Measurements from ENCODE around the gene PYCR2.

The PYCR2 gene

GRCh38 chr1:225928186-225929175 lies 4.4 kb upstream of the PYCR2 start:
- Histone ChIP-seq H3K4me2 (ENCODE audit: low read depth, low read length, poor library complexity, severe bottlenecking) (no peak overlapping the region), H3K27me3 (ENCODE audit: low read length) (no peaks in the 10 kb centered on the region), H4K20me1 (ENCODE audit: low read depth, low read length) (no peaks in the 10 kb centered on the region), H3K9ac (ENCODE audit: low read length) (no peak overlapping the region), H3K36me3 (ENCODE audit: low read length) (no peaks in the 10 kb centered on the region), H3F3A (ENCODE audit: insufficient read depth) (peaks cover 8% of the 10 kb centered on the region; the same call in 1 of the 2 replicates), H2AFZ (ENCODE audit: low read depth, low read length, severe bottlenecking) (no peak overlapping the region), H3K9me2 (replicated peaks; ENCODE audit: insufficient read depth, low read length) (no peaks in the 10 kb centered on the region), H3K27ac (ENCODE audit: low read depth, low read length) (no peak overlapping the region), H3K9me3 (ENCODE audit: insufficient read depth, low read length) (no peaks in the 10 kb centered on the region), H3K79me2 (ENCODE audit: insufficient read depth, low read length) (peaks cover 5% of the 10 kb centered on the region), H3K4me3 (ENCODE audit: insufficient read depth, low read length, poor library complexity, severe bottlenecking) (no peak overlapping the region)
- TF ChIP-seq CTCF (IDR thresholded peaks at IDR 0.05; ENCODE audit: insufficient read depth, low read length, poor library complexity, severe bottlenecking) (no peak), EZH2phosphoT487 (conservative IDR thresholded peaks at IDR 0.05; ENCODE audit: low read length) (no peak)

- Histone ChIP-seq H3K27ac (ENCODE audit: low read depth, low read length) (no peak overlapping the region), H3K27me3 (ENCODE audit: low read length) (no peaks in the 10 kb centered on the region), H4K20me1 (ENCODE audit: low read depth, low read length) (no peaks in the 10 kb centered on the region), H3K9me3 (ENCODE audit: insufficient read depth, low read length) (no peaks in the 10 kb centered on the region), H3K79me2 (ENCODE audit: insufficient read depth, low read length) (peaks cover 18% of the 10 kb centered on the region), H3K36me3 (ENCODE audit: low read length) (no peaks in the 10 kb centered on the region), H3K9me2 (replicated peaks; ENCODE audit: insufficient read depth, low read length) (no peaks in the 10 kb centered on the region), H3K4me3 (ENCODE audit: insufficient read depth, low read length, poor library complexity, severe bottlenecking) (no peak overlapping the region), H3F3A (ENCODE audit: insufficient read depth) (peaks cover 8% of the 10 kb centered on the region; the same call in 1 of the 2 replicates), H3K4me2 (ENCODE audit: low read depth, low read length, poor library complexity, severe bottlenecking) (no peak overlapping the region), H2AFZ (ENCODE audit: low read depth, low read length, severe bottlenecking) (no peak overlapping the region), H3K9ac (ENCODE audit: low read length) (no peak overlapping the region)
- no peak for TF ChIP-seq CTCF (IDR thresholded peaks at IDR 0.05; ENCODE audit: insufficient read depth, low read length, poor library complexity, severe bottlenecking)
- TF ChIP-seq EZH2phosphoT487 (conservative IDR thresholded peaks at IDR 0.05; ENCODE audit: low read length): no peak
Observed at GRCh38 chr1:225926551-225927113, 2.6 kb upstream of the PYCR2 start.

- Histone ChIP-seq H3K9me3 (ENCODE audit: insufficient read depth, low read length) (no peaks in the 10 kb centered on the region), H3K9me2 (replicated peaks; ENCODE audit: insufficient read depth, low read length) (no peaks in the 10 kb centered on the region), H3F3A (ENCODE audit: insufficient read depth) (peaks cover 8% of the 10 kb centered on the region; the same call in 1 of the 2 replicates), H3K36me3 (ENCODE audit: low read length) (0 out of 2 replicates have a peak, but pooled peaks cover 5% of the 10 kb centered on the region), H3K9ac (ENCODE audit: low read length) (peak overlapping the region; percentile 100), H3K27me3 (ENCODE audit: low read length) (no peaks in the 10 kb centered on the region), H3K79me2 (ENCODE audit: insufficient read depth, low read length) (peaks cover 18% of the 10 kb centered on the region), H2AFZ (ENCODE audit: low read depth, low read length, severe bottlenecking) (no peak overlapping the region), H3K27ac (ENCODE audit: low read depth, low read length) (peak overlapping the region; percentile 83), H3K4me2 (ENCODE audit: low read depth, low read length, poor library complexity, severe bottlenecking) (peak overlapping the region; percentile 78), H4K20me1 (ENCODE audit: low read depth, low read length) (no peaks in the 10 kb centered on the region), H3K4me3 (ENCODE audit: insufficient read depth, low read length, poor library complexity, severe bottlenecking) (peak overlapping the region; percentile 99)
- TF ChIP-seq EZH2phosphoT487 (conservative IDR thresholded peaks at IDR 0.05; ENCODE audit: low read length): no peak
- TF ChIP-seq CTCF (IDR thresholded peaks at IDR 0.05; ENCODE audit: insufficient read depth, low read length, poor library complexity, severe bottlenecking): no peak
Observed at GRCh38 chr1:225923381-225923691, 714 bp downstream of the PYCR2 start.

Data from SU-DHL-6 (cell line).